Left lobe of liver (tissue), 2 donors: ENCODE measurements around the gene PHF1. TPM values are rescaled to one million over a fixed set of nuclear protein-coding genes. Genes with fewer than 3 reads are reported as not detected.

Source experiments
- ATAC-seq: fragments of 200-7000 bp; cut with Tn5 transposase; one replicate; pipeline ENCODE4 v1.9.1; 2020; ENCODE audit warnings: mild to moderate bottlenecking, moderate library complexity
- DNase-seq: peaks from one replicate; pipeline ENCODE4 v3.0.0-alpha.2; 2020; ENCODE audit warnings: low spot score
- total RNA-seq: library from RNA; stranded (reverse); gene quantifications from one replicate; pipeline ENCODE4 v1.2.1, GENCODE V29; 2021
- donor health status: DM: no; HTN: no; CAD: no; lungs with moderate emphysema.
- donor health status: DM: no; HTN: yes; CAD: no.

Gene PHF1
- total RNA-seq, 1 donor from 2014 or later, result 20.7 TPM

- DNase-seq, result no peak
- ATAC-seq, result no peak
Observed at GRCh38 chr6:33430991-33431879, 20.4 kb downstream of the PHF1 start.

GRCh38 chr6:33431880-33432541, 21.2 kb downstream of the PHF1 start:
- DNase-seq, result no peak
- no peak for ATAC-seq

GRCh38 chr6:33432546-33432945, 21.7 kb downstream of the PHF1 start:
- no peak for ATAC-seq
- DNase-seq, result no peak

- DNase-seq (no peak), ATAC-seq (no peak)
Observed at GRCh38 chr6:33433001-33433543, 22.3 kb downstream of the PHF1 start.

DNA sequence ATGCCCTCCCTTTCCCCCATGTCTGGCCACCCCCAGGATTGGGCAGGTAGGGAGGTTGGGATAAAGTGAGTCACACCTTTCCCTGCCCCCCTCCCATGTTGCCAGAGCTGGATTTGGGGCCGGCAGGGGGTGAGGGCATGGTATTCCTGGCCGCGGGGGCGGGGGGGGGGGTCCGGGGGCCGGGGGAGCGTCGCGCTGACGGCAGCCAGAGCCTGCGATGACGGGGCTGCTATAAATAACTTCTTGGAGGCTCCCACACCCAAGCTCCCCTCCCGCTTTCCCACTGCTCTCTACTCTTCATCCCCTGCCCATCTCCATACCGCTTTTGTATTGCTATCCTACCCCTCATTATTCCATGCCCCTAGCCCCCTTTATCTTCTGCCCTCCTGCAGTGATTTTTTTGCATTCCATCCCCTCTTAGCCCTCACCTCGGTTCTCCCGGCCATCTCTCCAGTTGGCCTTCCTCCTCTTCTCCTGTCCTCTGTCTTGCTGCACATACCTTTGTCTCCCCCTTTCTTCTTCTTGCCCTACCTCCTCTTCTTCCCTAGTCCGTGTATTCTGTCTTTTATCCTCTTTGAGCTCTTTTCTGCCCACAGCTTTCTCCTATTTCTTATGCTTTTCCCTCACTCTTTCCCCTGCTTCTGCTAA, 22.9 kb downstream of the PHF1 start:
- ATAC-seq, result no peak
- no peak for DNase-seq

DNA sequence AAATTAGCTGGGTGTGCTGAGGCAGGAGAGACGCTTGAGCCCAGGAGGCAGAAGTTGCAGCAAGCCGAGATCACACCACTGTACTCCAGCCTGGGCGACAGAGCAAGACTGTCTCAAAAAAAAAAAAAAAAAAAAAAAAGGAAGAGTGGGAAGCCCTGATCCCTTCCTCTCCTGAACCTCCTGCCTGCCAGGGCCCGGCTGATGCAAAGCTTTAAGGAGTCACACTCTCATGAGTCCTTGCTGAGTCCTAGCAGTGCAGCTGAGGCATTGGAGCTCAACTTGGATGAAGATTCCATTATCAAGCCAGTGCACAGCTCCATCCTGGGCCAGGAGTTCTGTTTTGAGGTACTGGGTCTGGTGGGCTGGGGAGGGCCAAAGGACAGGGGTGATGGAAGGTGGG, 24.1 kb downstream of the PHF1 start:
- ATAC-seq (no peak), DNase-seq (no peak)

DNA sequence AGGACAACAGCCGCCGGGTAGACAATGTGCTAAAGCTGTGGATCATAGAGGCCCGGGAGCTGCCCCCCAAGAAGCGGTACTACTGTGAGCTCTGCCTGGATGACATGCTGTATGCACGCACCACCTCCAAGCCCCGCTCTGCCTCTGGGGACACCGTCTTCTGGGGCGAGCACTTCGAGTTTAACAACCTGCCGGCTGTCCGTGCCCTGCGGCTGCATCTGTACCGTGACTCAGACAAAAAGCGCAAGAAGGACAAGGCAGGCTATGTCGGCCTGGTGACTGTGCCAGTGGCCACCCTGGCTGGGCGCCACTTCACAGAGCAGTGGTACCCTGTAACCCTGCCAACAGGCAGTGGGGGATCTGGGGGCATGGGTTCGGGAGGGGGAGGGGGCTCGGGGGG, 26.9 kb downstream of the PHF1 start:
- ATAC-seq (no peak), DNase-seq (no peak)

- DNase-seq, result no peak
- ATAC-seq, result no peak
Observed at GRCh38 chr6:33438978-33439594, 28.3 kb downstream of the PHF1 start.

- DNase-seq (no peak), ATAC-seq (no peak)
Observed at GRCh38 chr6:33439956-33440648, 29.3 kb downstream of the PHF1 start.

- no peak for DNase-seq
Observed at GRCh38 chr6:33440649-33441309, 30.0 kb downstream of the PHF1 start.

DNA sequence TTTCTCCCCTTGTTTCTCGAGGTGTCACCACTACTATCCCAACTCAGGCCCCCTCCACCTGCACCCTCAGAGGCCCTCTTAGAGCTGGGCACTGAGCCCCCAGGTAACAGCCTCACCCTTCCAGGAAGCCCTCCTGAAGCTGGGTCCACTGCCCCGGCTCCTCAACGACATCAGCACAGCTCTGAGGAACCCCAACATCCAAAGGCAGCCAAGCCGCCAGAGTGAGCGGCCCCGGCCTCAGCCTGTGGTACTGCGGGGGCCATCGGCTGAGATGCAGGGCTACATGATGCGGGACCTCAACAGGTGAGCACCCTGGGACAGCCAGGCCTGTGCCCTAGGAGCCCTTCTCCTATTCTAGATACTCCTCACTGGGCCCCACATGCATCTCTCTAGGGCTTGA, 30.6 kb downstream of the PHF1 start:
- DNase-seq, result no peak
- ATAC-seq, result no peak

More at GRCh38 chr6:33440649-33441309, 30.0 kb downstream of the PHF1 start:
- ATAC-seq, result no peak

DNA sequence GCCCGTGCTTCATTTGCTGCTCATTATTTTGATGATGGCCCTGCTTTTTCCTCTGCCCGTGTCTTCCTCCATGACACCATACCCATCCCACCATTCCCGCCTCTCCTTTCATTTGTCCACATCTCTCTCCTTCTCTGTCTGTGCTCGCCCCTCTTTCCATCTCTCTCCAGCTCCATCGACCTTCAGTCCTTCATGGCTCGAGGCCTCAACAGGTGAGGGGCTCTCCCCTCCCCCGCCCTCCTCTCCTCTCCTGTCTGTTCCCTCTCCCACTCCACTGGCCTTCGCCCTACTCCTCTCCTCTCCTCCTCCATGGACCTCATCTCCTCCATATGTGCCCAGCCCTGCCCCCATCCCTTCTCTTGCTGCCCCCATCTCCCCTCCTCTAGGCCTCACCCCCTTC, 31.5 kb downstream of the PHF1 start:
- no peak for ATAC-seq

DNA sequence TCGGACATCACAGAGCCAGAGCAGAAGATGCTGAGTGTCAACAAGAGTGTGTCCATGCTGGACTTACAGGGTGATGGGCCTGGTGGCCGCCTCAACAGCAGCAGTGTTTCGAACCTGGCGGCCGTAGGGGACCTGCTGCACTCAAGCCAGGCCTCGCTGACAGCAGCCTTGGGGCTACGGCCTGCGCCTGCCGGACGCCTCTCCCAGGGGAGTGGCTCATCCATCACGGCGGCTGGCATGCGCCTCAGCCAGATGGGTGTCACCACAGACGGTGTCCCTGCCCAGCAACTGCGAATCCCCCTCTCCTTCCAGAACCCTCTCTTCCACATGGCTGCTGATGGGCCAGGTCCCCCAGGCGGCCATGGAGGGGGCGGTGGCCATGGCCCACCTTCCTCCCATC, 32.2 kb downstream of the PHF1 start:
- DNase-seq (no peak), ATAC-seq (no peak)

More for the DNA sequence above, 31.5 kb downstream of the PHF1 start:
- DNase-seq, result no peak

DNA sequence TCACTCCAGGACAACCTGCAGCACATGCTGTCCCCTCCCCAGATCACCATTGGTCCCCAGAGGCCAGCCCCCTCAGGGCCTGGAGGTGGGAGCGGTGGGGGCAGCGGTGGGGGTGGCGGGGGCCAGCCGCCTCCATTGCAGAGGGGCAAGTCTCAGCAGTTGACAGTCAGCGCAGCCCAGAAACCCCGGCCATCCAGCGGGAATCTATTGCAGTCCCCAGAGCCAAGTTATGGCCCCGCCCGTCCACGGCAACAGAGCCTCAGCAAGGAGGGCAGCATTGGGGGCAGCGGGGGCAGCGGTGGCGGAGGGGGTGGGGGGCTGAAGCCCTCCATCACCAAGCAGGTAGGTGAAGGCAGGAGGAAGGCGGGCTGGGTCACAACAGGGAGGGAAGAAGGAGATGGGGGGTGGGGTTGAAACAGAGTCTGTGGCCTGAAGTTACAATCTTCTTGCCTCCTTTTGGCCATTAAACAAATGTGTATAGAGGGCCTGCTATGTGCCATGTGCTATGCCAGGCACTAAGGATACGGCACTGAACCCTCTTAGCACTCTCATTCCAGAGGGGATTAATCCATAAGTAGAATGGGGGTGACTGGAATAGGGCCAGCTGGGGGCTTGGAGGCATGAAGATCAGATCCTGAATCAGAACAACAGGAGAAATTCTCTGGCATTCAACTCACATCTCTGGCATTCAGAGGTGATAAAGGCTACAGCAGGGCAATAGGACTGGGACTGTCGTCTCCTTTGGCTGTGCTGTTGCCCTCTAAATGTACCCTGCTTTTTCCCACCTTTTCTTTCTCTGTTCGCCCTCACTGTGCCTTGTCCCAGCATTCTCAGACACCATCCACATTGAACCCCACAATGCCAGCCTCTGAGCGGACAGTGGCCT, 33.0 kb downstream of the PHF1 start:
- no peak for ATAC-seq

DNA sequence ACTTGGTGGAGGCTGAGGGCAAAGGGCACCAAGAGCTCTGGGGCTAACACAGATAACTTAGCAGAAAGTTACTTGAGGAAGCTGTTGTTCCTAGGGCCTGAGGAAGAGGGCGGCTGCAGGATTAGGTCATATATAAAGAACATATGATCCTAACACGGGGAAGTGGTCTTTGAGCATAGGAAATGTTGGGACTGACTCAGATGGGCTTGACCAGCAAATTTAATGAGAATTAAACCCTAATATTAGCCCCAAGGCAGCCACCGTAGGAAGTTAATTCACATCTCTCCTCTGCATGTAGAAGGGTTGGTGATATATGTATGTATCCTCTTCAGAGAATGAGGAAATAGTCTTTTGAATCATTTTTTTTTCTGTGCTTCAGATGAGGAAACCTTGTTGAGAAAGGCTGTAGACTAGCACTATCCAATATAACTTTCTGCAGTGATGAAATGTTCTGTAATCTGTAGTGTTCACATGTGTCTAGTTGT, 34.3 kb downstream of the PHF1 start:
- ATAC-seq (no peak), DNase-seq (peak; percentile 40)

More for the DNA sequence above, 33.0 kb downstream of the PHF1 start:
- DNase-seq, result no peak

- ATAC-seq, result no peak
Observed at GRCh38 chr6:33446356-33446755, 35.5 kb downstream of the PHF1 start.

DNA sequence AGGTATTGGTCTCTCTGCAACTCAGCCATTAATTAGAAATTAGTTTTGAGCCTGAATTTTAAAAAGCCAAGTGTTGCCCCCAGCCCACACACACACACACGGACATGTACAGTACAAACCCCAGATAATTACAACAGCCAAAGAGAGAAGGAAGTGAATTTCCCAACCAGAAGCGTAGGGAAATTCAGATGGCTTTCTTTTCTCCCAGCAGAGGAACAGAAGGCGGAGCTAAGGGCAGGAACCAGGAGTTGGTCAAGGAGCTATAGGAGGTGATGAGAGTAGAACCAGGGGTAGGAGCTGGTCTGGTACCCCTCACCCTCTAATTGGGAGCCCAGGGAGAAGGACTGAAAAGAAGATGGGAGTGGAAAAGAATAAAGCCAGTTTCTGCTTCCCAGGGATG, 39.6 kb downstream of the PHF1 start:
- no peak for ATAC-seq

More at GRCh38 chr6:33446356-33446755, 35.5 kb downstream of the PHF1 start:
- DNase-seq, result no peak

DNA sequence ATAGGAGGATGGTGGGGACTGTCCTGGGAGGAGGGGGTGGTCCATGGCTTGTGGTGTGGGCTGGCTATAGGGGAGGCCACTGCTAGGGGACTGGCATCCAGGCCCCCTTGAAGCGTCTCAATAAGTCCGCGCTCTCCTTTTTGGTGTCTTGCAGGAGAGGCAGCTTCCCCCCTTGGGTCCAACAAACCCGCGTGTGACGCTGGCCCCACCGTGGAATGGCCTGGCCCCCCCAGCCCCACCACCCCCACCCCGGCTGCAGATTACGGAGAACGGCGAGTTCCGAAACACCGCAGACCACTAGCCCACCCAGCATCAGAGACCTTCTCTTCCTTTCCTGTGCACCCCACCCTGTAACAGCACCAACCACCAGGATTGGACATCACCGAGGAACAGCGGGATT, 40.8 kb downstream of the PHF1 start:
- DNase-seq (no peak), ATAC-seq (no peak)

More for the DNA sequence above, 39.6 kb downstream of the PHF1 start:
- no peak for DNase-seq

DNA sequence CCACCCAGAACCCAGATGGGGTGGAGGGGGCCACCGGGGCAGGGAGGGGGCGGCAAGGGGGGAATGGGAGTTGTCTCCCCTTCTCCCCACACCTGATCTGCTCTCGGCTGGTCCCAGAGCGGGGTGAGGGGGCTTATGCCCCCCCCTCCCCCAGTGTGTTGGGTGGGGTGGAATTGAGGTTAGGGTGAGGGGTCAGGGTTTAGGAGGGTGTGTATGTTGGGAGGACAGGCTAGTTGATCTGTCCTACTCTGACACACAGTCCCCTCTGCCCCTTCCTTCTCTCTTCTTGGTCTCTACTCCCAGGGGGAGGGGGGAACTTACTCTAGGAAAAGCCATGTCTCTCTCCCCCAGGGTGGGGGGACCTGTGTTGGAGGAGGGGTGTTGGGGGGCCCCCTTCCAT, 41.7 kb downstream of the PHF1 start:
- ATAC-seq (no peak), DNase-seq (no peak)
